Liver (tissue), 3 donors: ENCODE results near the gene MARCHF10.

Experiments
- ATF3 ChIP-seq: IDR thresholded peaks from 2 replicates; pipeline ENCODE4 v1.6.1; 2016; ENCODE audit warnings: antibody characterized with exemption
- CTCF ChIP-seq: fragments of 150-350 bp; IDR thresholded peaks from 2 replicates; pipeline ENCODE4 v1.5.1; 2017; ENCODE audit warnings: improper control_type of control experiment, low read depth, low read length; ENCODE audit not compliant: missing input control
- EGR1 ChIP-seq, 2 donors: IDR thresholded peaks; 2 replicates each; pipeline ENCODE4 v1.6.1; 2016 to 2018; ENCODE audit warnings: antibody characterized with exemption in 2 of 2, low read depth in 2 of 2
- GABPA ChIP-seq, 2 donors: IDR thresholded peaks in 1 of 2; conservative IDR thresholded peaks in 1 of 2; 2 replicates each; pipeline ENCODE4 v1.6.1; 2016; ENCODE audit warnings: antibody characterized with exemption in 2 of 2, mild to moderate bottlenecking in 1 of 2, moderate library complexity in 1 of 2
- MAX ChIP-seq: IDR thresholded peaks from 2 replicates; pipeline ENCODE4 v1.6.1; 2016; ENCODE audit warnings: antibody characterized with exemption
- RAD21 ChIP-seq, 2 donors: IDR thresholded peaks; 2 replicates each; pipeline ENCODE4 v1.6.1; 2016; ENCODE audit warnings: antibody characterized with exemption in 2 of 2, mild to moderate bottlenecking in 2 of 2
- SP1 ChIP-seq: IDR thresholded peaks from 2 replicates; pipeline ENCODE4 v1.6.1; 2018; ENCODE audit warnings: antibody characterized with exemption, mild to moderate bottlenecking
- TAF1 ChIP-seq: conservative IDR thresholded peaks from 2 replicates; pipeline ENCODE4 v1.6.1; 2016; ENCODE audit warnings: antibody characterized with exemption, mild to moderate bottlenecking
- YY1 ChIP-seq: IDR thresholded peaks from 2 replicates; pipeline ENCODE4 v1.6.1; 2016; ENCODE audit warnings: antibody characterized with exemption, mild to moderate bottlenecking
- donor health status: healthy.
- donor health status: healthy.

- TF ChIP-seq YY1: no peak
- TF ChIP-seq RAD21 (IDR thresholded peaks at IDR 0.05): no peak
- no peak for TF ChIP-seq TAF1
- no peak for TF ChIP-seq ATF3
- no peak for TF ChIP-seq CTCF
- no peak for TF ChIP-seq GABPA (IDR thresholded peaks at IDR 0.05 in 1 of 2, conservative IDR thresholded peaks at IDR 0.05 in 1 of 2)
- TF ChIP-seq MAX: no peak
- TF ChIP-seq SP1: no peak
- no peak for TF ChIP-seq EGR1 (IDR thresholded peaks at IDR 0.05; ENCODE audit: low read depth in 2 of 2)
Measured at GRCh38 chr17:62750631-62751051, 57.5 kb downstream of the MARCHF10 start.
